GM18517 (cell line): ENCODE results near the gene BRD4.
"Not testable (repeated sequence)": the region's sequence is repeated elsewhere in the genome, so short reads cannot be mapped to it uniquely, and the experiment has no call there.

ENCODE experiments used
- ATAC-seq: cut with Tn5 transposase; IDR thresholded peaks from one replicate; pipeline ENCODE4 v1.9.1; 2021; ENCODE audit warnings: mild to moderate bottlenecking, moderate library complexity; ENCODE audit not compliant: unreplicated experiment

Gene BRD4

DNA sequence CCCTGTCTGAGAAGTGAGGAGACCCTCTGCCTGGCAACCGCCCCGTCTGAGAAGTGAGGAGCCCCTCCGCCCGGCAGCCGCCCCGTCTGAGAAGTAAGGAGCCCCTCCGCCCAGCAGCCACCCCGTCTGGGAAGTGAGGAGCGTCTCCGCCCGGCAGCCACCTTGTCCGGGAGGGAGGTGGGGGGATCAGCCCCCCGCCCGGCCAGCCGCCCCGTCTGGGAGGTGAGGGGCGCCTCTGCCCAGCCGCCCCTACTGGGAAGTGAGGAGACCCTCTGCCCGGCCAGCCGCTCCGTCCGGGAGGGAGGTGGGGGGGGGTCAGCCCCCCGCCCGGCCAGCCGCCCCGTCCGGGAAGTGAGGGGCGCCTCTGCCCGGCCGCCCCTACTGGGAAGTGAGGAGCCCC, 30.7 kb upstream of the BRD4 start:
- not testable (repeated sequence) for ATAC-seq

GRCh38 chr19:15360015-15360414, 27.7 kb upstream of the BRD4 start:
- ATAC-seq, result not testable (repeated sequence)

GRCh38 chr19:15358918-15359317, 26.6 kb upstream of the BRD4 start:
- no peak for ATAC-seq

DNA sequence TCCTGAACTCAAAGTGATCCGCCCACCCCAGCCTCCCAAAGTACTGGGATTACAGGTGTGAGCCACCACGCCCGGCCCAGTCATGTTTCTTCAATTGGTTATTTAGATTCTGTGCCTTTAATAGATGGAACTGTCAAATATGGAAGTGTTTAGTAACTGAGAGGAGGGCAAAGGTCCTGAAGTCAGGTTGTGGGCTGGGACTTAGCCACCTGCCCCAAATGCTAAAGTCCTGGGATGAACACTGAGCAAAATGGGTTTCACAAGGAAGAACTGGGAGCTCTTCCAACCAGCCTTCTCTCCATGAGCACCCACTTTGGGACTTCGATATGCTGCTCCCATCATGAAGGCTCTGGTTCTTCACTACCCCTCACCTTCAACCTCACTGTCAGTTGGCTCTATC, 25.6 kb upstream of the BRD4 start:
- no peak for ATAC-seq

- no peak for ATAC-seq
These were observed 22.4 kb upstream of the BRD4 start for GRCh38 chr19:15354566-15355296.

GRCh38 chr19:15353908-15354307, 21.6 kb upstream of the BRD4 start:
- ATAC-seq, result no peak

DNA sequence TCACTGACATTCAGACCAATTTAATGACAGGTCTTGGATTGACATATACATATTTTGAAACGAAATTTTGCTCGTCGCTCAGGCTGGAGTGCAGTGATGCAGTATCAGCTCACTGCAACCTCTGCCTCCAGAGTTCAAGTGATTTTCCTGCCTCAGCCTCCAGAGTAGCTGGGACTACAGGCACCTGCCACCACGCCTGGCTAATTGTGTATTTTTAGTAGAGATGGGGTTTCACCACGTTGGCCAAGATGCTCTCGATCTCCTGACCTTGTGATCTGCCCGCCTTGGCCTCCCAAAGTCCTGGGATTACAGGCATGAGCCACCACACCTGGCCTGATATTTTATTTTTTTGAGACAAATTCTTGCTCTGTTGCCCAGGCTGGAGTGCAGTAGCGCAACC, 20.2 kb upstream of the BRD4 start:
- ATAC-seq, result not testable (repeated sequence)

GRCh38 chr19:15341328-15341727, 9.0 kb upstream of the BRD4 start:
- ATAC-seq, result not testable (repeated sequence)

DNA sequence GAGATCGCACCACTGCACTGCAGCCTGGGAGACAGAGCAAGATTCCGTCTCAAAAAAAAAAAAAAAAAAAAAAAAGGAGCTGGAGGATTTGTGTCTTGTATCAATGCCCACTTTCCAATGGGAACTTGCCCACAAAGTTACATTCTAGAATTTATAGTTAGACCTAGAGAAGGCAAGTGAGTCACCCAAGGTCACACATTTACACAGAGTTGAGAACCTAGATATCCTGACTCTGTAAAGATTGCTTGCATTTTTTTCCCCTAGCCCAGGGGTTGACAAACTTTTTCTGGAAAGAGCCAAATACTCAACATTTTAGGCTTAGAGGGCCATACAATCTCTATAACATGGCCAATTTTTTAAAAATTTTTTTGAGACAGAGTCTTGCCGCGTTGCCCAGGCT, 7.7 kb upstream of the BRD4 start:
- no peak for ATAC-seq

GRCh38 chr19:15337202-15337601, 4.9 kb upstream of the BRD4 start:
- ATAC-seq, result no peak

DNA sequence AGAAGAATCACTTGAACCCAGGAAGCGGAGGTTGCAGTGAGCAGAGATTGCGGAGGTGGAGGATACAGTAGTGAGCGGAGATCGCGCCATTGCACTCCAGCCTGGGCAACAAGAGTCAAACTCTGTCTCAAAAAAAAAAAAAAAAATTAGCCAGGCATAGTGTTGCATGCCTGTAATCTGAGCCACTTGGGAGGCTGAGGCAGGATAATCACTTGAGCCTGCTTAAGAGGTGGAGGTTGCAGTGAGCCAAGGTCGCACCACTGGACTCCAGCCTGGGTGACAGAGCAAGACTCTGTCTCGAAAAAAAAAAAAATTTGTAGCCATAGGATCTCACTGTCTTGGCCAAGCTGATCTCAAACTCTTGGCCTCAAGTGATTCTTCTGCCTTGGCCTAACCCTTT, 3.7 kb upstream of the BRD4 start:
- not testable (repeated sequence) for ATAC-seq

DNA sequence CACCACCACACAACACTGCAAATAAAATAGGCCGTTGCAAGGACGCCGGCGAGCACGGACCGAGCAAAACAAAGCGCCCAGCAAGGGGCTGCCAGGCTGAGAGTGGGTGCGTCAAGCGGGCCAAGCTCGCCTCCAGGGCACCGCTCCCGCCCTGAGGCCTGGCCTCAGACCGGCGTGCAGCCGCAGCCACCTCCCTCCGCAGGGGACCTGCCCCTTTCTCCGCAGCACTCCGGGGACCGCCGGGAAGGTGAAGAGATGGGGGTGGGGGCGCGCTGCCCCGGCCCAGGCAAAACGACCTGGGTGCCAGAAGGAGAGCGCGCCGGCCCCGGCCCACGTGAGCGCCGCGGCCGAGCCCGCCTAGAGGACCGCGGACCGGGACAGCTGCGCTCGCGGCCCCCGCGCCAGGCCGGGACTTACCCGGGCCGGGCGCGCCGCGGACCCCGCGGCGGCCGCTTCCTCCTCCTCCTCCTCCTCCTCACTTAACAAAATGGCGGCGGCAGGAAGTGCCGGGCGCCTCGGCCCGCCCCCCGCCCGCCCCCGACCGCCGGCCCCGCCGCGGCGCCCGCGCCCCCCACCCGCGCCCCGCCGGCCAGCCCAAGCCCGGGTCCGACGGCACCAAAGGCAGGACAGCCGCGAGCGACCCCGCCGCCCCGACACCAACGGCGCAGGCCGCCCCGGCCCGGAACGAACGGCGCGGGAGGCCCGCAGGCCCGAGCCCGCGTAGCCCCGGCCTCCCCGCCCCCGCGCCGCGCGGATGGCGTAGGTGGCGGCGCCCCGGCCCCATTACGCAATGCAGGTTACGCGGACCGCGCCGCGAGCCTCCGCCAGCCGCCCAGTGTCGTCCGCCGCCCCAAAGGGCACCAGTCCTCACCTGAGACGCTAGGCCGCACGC, 674 bp downstream of the BRD4 start:
- ATAC-seq, result no peak

DNA sequence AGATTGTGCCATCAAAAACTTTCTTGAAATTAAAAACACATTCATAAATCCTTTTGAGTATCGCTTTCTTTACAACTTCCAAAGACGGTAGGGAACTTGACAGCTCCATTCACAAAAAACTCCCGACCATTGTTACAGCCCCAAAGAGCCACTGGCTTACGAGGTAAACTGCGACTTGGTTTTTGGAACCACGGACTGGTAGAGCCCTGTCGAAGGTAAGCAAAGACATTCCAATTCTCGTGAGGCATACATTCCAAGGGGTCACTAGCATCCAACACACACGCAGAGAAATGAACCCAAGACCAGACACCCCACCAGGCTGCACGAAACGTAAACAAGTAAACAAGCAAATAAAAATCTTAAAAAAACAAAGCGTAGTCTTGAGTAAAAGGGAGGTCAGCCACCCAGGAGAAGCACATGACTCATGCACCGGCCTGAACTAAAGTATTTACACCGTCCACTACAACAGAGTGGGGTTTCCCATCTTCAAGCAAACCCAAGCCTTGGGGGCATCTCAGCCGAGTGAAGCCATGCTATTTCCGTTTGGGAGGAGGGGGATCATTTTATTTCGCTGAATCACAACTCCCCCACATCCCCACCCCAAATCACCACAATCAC, 1.4 kb downstream of the BRD4 start:
- ATAC-seq, result no peak

GRCh38 chr19:15328312-15328711, 4.0 kb downstream of the BRD4 start:
- ATAC-seq, result no peak

- no peak for ATAC-seq
These were observed 7.4 kb downstream of the BRD4 start for GRCh38 chr19:15324791-15325519.

DNA sequence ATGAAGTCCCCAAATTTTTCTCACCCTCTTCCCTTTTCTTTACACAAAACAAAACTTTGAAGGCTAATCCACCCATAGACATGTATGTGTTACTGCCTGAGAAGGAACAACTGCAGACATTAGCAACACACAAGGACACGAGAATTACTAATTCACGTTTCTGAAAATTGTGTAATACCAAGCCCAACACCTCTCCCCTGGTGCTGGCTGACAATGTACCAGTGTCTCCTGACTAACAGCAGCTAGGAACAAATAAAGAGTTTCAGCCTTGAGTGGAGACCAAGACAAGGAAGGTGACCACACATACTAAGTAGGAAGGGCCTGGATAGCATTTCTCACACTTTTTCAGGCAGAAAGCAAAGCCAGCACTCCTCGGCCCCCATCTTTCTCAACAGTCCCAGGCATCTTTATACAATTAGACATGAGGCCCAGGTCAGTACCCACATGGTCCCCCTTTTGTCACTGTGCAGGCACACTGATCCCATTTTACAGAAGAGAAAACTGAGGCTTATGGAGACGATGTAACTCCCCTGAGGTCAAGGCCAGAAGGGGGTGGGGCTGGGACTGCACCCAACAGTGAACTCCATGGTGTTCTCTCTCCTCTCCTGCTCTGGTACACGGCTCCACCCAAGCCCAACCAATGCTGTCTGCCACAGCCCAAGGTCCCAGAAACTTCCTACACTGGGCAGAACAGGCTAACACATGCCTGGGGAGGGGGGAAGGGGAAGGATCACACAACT, 8.7 kb downstream of the BRD4 start:
- no peak for ATAC-seq

DNA sequence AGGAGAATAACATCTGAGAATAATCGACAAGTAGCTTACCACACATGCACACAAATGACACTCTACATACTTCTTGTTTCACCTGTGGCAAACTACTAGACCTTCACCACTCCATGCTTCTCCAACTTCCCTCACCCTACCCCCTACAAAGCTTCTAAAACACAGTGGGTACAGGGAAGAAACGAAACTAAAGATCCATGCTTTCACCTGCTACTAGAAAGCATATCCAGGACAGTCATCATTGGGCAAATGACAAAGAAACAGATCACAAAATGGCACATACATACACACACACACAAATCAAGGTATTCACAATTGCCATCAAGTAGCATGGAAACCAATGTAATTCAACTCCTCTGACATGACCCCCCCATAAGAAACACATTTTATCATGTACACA, 10.6 kb downstream of the BRD4 start:
- ATAC-seq, result no peak

- ATAC-seq, result no peak
These were observed 12.2 kb downstream of the BRD4 start for GRCh38 chr19:15320116-15320515.

DNA sequence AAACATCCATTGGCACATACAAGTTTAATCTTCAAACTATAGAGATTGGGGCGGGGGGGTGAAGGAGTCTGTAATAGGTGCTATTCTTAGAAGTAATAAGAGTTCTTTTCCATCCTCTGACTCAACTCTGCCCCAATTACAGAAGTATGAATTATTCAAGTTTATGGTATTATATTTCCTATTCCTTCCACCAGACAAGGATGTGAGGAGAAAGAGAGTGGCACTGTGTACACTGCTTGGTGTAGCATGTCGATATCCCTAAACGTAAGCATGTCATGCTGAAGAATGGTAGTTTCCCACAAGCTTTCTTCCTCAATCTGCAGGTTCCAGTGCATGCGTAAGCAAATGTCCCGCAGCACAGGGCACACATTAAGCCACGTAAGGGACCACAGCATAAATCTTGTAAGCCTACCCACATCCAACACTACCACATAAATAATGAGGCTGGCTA, 14.1 kb downstream of the BRD4 start:
- ATAC-seq, result no peak

DNA sequence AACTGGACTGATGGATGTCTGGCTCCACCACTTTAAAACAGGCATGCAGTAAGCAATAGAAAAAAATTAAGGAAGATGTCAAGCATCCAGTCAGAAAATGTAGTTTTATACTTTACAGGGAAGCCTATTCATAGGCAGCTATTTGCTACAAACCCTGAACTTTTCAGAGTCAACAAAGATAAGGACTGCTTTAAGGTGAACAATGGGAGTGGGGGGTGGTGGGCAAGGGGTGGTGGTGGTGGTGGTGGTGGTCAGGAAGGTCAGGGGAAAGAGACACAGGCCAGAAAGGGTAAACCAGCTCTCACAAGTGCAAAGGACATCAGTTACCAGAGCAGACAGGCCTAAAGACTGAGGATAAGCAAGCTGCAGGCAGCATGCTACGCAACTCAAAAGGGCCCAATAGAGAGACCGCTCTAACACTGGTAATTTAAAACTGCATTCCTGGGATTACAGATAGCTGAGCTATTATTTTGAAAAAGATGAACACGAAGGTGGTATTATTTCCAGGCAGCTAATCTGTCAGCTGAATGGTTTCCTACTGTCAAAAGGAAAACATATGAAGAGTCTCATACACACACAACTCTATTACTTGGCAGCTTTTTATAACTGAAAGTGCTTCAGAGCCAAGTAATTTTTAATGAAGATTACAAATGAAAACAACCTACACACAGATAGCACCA, 14.8 kb downstream of the BRD4 start:
- no peak for ATAC-seq
